Thoracic aorta (tissue), 2 donors: Measurements from ENCODE around the gene KLC1. TPM values are rescaled to one million over a fixed set of nuclear protein-coding genes. Genes with fewer than 3 reads are reported as not detected.
"Not testable (repeated sequence)": the region's sequence is repeated elsewhere in the genome, so short reads cannot be mapped to it uniquely, and the experiment has no call there.

Experiments used
- ATAC-seq: fragments of 150-250 bp; one replicate; pipeline ENCODE4 v1.8.0; 2017; ENCODE audit warnings: low read depth; ENCODE audit not compliant: insufficient number of reproducible peaks, low FRiP score
- DNase-seq: peaks from one replicate; pipeline ENCODE4 v3.0.0-alpha.2; 2020; ENCODE audit warnings: low spot score
- H3K27ac ChIP-seq, 2 donors: fragments of 200-600 bp; sonication (generic); 1 replicate in 1 of 2; 2 replicates in 1 of 2; pipeline ENCODE4 v1.5.1; 2016; ENCODE audit warnings: mild to moderate bottlenecking in 2 of 2, moderate library complexity in 2 of 2
- H3K27me3 ChIP-seq: fragments of 200-600 bp; sonication (generic); replicated peaks from 2 replicates; pipeline ENCODE4 v1.6.0; 2016; ENCODE audit warnings: mild to moderate bottlenecking; ENCODE audit not compliant: insufficient read depth
- H3K36me3 ChIP-seq: fragments of 200-600 bp; sonication (generic); one replicate; pipeline ENCODE4 v1.5.1; 2016
- H3K4me1 ChIP-seq, 2 donors: fragments of 200-600 bp; sonication (generic); 1 replicate in 1 of 2; 2 replicates in 1 of 2; pipeline versions ENCODE4 v1.5.1 to v1.6.0; 2016; ENCODE audit warnings: low read depth in 2 of 2, mild to moderate bottlenecking in 1 of 2; ENCODE audit not compliant: control insufficient read depth in 1 of 2
- H3K4me3 ChIP-seq: fragments of 200-600 bp; sonication (generic); 2 replicates; pipeline ENCODE4 v1.5.1; 2016; ENCODE audit warnings: mild to moderate bottlenecking
- H3K9me3 ChIP-seq: fragments of 200-600 bp; sonication (generic); 2 replicates; pipeline ENCODE4 v1.5.1; 2016
- total RNA-seq, 2 donors: library from RNA; depleted of rRNA; stranded (reverse); fragments of >200 nt; gene quantifications; one replicate each; pipeline versions ENCODE4 v1.1.0 to v1.2.3, GENCODE V29; 2016
- TF ChIP-seq, protein P1 (sequence below): fragments of 200-600 bp; sonication (generic); IDR thresholded peaks from one replicate; pipeline ENCODE4 v1.5.1; 2019; ENCODE audit warnings: antibody characterized with exemption

The KLC1 gene
- total RNA-seq, 2 donors from 2014 or later = 545 to 588 TPM

DNA sequence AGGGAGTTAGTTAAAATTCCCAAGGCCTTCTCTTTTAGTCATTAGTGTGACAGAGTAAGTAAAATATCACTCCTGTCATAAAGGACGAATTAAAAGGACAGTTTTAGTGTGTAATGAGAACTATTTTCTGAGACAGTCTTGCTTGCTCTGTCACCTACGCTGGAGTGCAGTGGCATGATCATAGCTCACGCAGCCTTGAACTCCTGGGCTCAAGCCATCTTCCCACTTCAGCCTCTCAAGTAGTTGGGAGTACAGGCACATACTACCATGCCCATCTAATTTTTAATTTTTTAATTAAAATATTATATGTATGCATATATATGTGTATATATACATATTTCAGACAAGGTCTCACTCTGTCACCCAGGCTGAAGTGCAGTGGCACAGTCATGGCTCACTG, 17.2 kb downstream of the KLC1 start:
- peaks cover 10 to 42% of the 10 kb centered on the region in 2 donors for H3K4me1 ChIP-seq
- no peaks in the 10 kb centered on the region for H3K27me3 ChIP-seq
- no peak for DNase-seq
- H3K4me3 ChIP-seq = no peak overlapping the region
- H3K9me3 ChIP-seq = no peaks in the 10 kb centered on the region
- TF ChIP-seq, protein P1, sequence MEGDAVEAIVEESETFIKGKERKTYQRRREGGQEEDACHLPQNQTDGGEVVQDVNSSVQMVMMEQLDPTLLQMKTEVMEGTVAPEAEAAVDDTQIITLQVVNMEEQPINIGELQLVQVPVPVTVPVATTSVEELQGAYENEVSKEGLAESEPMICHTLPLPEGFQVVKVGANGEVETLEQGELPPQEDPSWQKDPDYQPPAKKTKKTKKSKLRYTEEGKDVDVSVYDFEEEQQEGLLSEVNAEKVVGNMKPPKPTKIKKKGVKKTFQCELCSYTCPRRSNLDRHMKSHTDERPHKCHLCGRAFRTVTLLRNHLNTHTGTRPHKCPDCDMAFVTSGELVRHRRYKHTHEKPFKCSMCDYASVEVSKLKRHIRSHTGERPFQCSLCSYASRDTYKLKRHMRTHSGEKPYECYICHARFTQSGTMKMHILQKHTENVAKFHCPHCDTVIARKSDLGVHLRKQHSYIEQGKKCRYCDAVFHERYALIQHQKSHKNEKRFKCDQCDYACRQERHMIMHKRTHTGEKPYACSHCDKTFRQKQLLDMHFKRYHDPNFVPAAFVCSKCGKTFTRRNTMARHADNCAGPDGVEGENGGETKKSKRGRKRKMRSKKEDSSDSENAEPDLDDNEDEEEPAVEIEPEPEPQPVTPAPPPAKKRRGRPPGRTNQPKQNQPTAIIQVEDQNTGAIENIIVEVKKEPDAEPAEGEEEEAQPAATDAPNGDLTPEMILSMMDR = no peak
- H3K36me3 ChIP-seq = no peaks in the 10 kb centered on the region
- ATAC-seq = no peak
- no peak overlapping the region for H3K27ac ChIP-seq

DNA sequence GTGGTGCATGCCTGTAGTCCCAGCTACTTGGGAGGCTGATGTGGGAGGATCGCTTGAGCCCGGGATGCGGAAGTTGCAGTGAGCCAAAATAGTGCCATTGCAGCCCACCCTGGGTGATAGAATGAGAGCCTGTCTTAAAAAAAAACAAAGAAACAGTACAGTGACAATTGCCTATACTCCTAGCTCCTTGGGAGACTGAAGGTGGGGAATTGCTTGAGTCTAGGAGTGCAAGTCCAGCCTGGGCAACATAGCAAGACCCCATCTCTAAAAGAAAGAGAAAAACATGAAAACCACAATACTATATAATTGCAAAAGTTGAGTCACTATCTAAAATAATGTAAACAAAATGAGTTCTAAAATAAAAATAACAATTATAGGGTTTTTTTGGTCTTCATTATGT, 20.0 kb downstream of the KLC1 start:
- ATAC-seq (no peak), DNase-seq (no peak)
- Histone ChIP-seq H3K4me3 (no peak overlapping the region), H3K4me1 (peaks cover 23 to 54% of the 10 kb centered on the region in 2 donors), H3K36me3 (no peaks in the 10 kb centered on the region), H3K27ac (no peak overlapping the region), H3K27me3 (no peaks in the 10 kb centered on the region), H3K9me3 (no peaks in the 10 kb centered on the region)
- TF ChIP-seq, protein P1 = no peak

DNA sequence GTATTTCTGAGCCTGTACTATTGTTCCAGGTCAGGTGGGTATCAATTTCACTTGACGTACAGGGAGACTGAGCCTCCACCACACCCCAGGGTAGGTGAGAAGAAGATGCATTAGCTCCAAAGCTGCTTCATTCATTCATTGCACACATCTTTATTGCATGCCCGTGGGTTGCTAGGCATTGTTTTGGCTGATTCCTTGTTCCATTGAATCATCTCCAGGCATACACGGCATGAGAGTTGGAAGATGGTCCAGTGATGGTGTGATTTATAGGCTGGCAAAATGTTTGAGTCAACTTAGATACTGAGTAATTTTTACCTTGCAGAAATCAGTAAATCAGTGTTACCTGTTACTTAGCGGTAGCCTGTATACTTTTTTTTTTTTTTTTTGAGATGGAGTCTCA, 21.2 kb downstream of the KLC1 start:
- ATAC-seq = no peak
- Histone ChIP-seq H3K4me1 (peaks cover 25 to 55% of the 10 kb centered on the region in 2 donors), H3K36me3 (peaks cover 9% of the 10 kb centered on the region), H3K27ac (no peak overlapping the region), H3K27me3 (no peaks in the 10 kb centered on the region), H3K9me3 (no peaks in the 10 kb centered on the region), H3K4me3 (no peak overlapping the region)
- TF ChIP-seq, protein P1 = no peak
- DNase-seq = no peak

DNA sequence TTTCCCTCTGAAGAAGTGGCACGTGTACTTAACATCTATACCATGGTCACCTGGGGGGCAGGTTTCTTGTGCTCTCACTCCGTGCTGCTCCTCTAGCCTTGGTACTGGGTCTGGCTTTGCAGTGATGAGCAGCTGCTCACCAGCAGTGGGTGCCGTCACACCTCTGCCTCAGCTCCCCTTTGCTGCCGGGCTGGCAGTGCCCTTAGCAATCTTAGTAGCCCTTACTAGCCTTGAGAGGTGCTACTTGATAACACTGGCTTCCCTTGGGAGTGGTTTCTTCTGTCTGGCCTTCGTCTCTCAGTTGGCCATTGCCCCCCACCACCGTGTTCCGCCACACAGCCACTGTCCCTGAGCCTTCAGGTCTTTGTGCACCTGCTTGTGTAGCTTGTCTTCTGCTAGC, 22.6 kb downstream of the KLC1 start:
- peaks cover 25 to 54% of the 10 kb centered on the region in 2 donors for H3K4me1 ChIP-seq
- H3K9me3 ChIP-seq = no peaks in the 10 kb centered on the region
- peaks cover 21% of the 10 kb centered on the region for H3K36me3 ChIP-seq
- peak overlapping the region in 1 of 2 donors; percentile 58 for H3K27ac ChIP-seq
- no peak for DNase-seq
- TF ChIP-seq, protein P1 = no peak
- no peak overlapping the region for H3K4me3 ChIP-seq
- no peak for ATAC-seq
- no peaks in the 10 kb centered on the region for H3K27me3 ChIP-seq

- ATAC-seq (no peak), DNase-seq (no peak)
- Histone ChIP-seq H3K4me1 (peaks cover 26 to 49% of the 10 kb centered on the region in 2 donors), H3K4me3 (peak overlapping the region; percentile 41), H3K36me3 (peaks cover 33% of the 10 kb centered on the region), H3K9me3 (no peaks in the 10 kb centered on the region), H3K27me3 (no peaks in the 10 kb centered on the region), H3K27ac (peak overlapping the region; percentile 13 to 58)
- TF ChIP-seq, protein P1 = no peak
Observed at GRCh38 chr14:103652806-103653205, 23.8 kb downstream of the KLC1 start.

- H3K27me3 ChIP-seq, ATAC-seq, H3K9me3 ChIP-seq, DNase-seq: not testable (repeated sequence)
- peak overlapping the region; percentile 13 to 58 for H3K27ac ChIP-seq
- H3K4me3 ChIP-seq = peak overlapping the region; percentile 41
- peaks cover 35% of the 10 kb centered on the region for H3K36me3 ChIP-seq
- H3K4me1 ChIP-seq = peaks cover 28 to 53% of the 10 kb centered on the region in 2 donors
Observed at GRCh38 chr14:103653336-103653735, 24.3 kb downstream of the KLC1 start.
